ENCODE data around the gene GNAT1. TPM values are rescaled to one million over a fixed set of nuclear protein-coding genes. Genes with fewer than 3 reads are reported as not detected.
"Not testable (repeated sequence)": the region's sequence is repeated elsewhere in the genome, so short reads cannot be mapped to it uniquely, and the experiment has no call there.

The GNAT1 gene
- total and polyA plus RNA-seq, 4 donors: 0.29 to 0.72 TPM; not detected in 2

GRCh38 chr3:50226888-50227389, 35.5 kb downstream of the GNAT1 start:
- peak in 2 of 6 donors; percentile 80 to 81 for DNase-seq (ENCODE audit: low read depth in 4 of 6, low spot score in 6 of 6)
- H3K4me1 ChIP-seq (ENCODE audit: control insufficient read depth, insufficient read depth, low read length): peaks cover 39% of the 10 kb centered on the region
- 1% methylated on average over 40 of the region's 40 CpGs for WGBS (ENCODE audit: insufficient coverage)
- peak overlapping the region; percentile 63 for H3K27ac ChIP-seq (ENCODE audit: low read depth, low read length)
- peaks cover 10% of the 10 kb centered on the region for H3K36me3 ChIP-seq (ENCODE audit: control insufficient read depth, insufficient read depth, low read length)
- H3K9me3 ChIP-seq (ENCODE audit: control insufficient read depth, insufficient read depth, low read length): no peaks in the 10 kb centered on the region
- H3K4me3 ChIP-seq (ENCODE audit: low read depth, low read length): peak overlapping the region; percentile 41
- no peaks in the 10 kb centered on the region for H3K27me3 ChIP-seq (ENCODE audit: control insufficient read depth, insufficient read depth, low read length)

DNA sequence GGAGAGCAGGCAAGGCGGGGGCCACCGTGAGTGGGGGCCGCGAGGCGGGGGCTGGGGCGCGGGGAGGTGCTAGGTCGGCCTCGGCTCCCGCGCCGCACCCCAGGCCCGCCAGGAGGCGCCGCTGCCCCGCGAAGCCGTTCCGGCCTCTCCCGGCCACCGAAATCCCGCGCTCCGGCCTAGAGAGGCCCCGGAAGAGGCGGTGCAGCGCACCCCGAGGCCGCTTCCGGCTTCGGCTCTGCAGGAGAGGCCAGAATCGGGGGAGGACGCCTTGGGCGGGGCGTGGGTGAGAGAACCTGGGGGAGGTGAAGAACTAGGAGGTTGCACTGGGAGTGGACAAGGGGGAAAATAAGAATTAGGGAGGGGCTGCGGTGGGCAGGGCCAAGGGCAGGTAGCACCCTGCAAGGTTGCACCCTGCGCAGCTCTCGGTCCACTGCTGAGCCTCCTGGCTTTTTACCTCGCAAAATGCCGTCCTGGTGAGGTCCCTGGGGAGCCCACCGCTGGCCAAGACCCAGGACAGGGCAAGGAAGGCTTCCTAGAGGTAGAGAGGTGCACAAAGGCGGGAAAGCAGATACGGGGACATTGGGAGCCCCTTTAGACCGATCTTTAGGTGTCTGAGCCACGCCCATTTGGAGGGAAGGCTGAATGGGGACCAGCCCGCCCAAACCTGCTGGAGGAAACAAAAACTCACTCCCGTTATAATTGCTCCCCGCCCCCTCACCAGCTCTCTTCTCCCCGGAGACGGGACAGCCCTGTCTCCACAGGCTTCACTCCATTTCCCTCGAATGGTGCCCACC, 36.2 kb downstream of the GNAT1 start:
- peaks cover 33% of the 10 kb centered on the region for H3K4me1 ChIP-seq (ENCODE audit: control insufficient read depth, insufficient read depth, low read length)
- no peaks in the 10 kb centered on the region for H3K9me3 ChIP-seq (ENCODE audit: control insufficient read depth, insufficient read depth, low read length)
- H3K27me3 ChIP-seq (ENCODE audit: control insufficient read depth, insufficient read depth, low read length): no peaks in the 10 kb centered on the region
- H3K36me3 ChIP-seq (ENCODE audit: control insufficient read depth, insufficient read depth, low read length): peaks cover 12% of the 10 kb centered on the region
- DNase-seq (ENCODE audit: low read depth in 4 of 6, low spot score in 6 of 6): peak in 4 of 6 donors; percentile 83 to 97 (median 92)
- WGBS (ENCODE audit: insufficient coverage): under 1% methylated on average over 51 of the region's 51 CpGs
- peak overlapping the region; percentile 86 for H3K4me3 ChIP-seq (ENCODE audit: low read depth, low read length)
- H3K27ac ChIP-seq (ENCODE audit: low read depth, low read length): peak overlapping the region; percentile 70

DNA sequence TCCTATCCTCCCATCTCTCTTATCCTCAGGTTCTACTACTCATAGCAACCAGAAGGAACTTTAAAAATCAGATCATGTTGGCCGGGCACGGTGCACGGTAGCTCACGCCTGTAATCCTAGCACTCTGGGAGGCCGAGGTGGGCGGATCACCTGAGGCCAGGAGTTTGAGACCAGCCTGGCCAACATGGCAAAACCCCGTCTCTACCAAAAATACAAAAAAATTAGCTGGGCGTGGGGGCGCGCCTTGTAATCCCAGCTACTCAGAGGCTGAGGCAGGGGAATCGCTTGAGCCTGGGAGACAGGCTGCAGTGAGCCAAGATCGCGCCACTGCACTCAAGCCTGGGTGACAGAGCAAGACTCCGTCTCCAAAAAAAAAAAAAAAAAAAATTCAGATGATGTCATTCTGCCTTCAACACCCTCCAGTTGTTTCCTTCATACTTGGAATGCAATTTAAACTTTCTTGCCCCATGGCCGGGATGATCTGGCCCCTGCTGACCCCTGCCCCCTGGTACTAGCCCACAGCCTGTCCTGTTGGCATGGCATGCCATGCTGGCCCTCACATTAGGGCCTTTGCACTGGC, 36.9 kb downstream of the GNAT1 start:
- Histone ChIP-seq H3K36me3 (ENCODE audit: control insufficient read depth, insufficient read depth, low read length) (peaks cover 12% of the 10 kb centered on the region), H3K4me1 (ENCODE audit: control insufficient read depth, insufficient read depth, low read length) (peaks cover 40% of the 10 kb centered on the region), H3K27ac (ENCODE audit: low read depth, low read length) (peak overlapping the region; percentile 70), H3K4me3 (ENCODE audit: low read depth, low read length) (peak overlapping the region; percentile 86)
- WGBS (ENCODE audit: insufficient coverage): 35% methylated on average over 15 of the region's 15 CpGs
- H3K9me3 ChIP-seq (ENCODE audit: control insufficient read depth, insufficient read depth, low read length); H3K27me3 ChIP-seq (ENCODE audit: control insufficient read depth, insufficient read depth, low read length); DNase-seq (ENCODE audit: low read depth in 4 of 6, low spot score in 6 of 6): not testable (repeated sequence)

DNA sequence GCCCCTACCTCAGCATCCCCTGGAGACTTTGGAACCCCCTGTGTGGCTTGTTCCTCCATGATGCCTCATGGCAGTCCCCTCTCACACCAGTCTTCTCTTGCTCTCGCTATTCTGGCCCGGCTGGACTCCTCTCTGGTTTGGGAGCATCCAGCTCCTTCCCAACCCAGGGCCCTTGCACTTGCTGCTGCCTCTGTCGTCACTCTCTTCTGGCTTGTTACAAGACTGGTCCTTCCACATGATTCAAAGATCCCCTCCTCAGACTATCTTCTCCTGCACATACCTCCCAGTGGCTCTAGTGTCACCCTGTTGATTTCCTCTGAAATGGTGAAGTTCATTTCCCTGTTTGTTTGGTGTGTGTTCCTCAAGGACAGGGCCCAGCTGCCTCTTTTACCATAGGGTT, 38.1 kb downstream of the GNAT1 start:
- no peaks in the 10 kb centered on the region for H3K27me3 ChIP-seq (ENCODE audit: control insufficient read depth, insufficient read depth, low read length)
- peaks cover 12% of the 10 kb centered on the region for H3K36me3 ChIP-seq (ENCODE audit: control insufficient read depth, insufficient read depth, low read length)
- DNase-seq (ENCODE audit: low read depth in 4 of 6, low spot score in 6 of 6): no peak
- 89% methylated on average over 3 of the region's 3 CpGs for WGBS (ENCODE audit: insufficient coverage)
- no peaks in the 10 kb centered on the region for H3K9me3 ChIP-seq (ENCODE audit: control insufficient read depth, insufficient read depth, low read length)
- H3K4me1 ChIP-seq (ENCODE audit: control insufficient read depth, insufficient read depth, low read length): peaks cover 45% of the 10 kb centered on the region
- no peak overlapping the region for H3K4me3 ChIP-seq (ENCODE audit: low read depth, low read length)
- no peak overlapping the region for H3K27ac ChIP-seq (ENCODE audit: low read depth, low read length)

DNA sequence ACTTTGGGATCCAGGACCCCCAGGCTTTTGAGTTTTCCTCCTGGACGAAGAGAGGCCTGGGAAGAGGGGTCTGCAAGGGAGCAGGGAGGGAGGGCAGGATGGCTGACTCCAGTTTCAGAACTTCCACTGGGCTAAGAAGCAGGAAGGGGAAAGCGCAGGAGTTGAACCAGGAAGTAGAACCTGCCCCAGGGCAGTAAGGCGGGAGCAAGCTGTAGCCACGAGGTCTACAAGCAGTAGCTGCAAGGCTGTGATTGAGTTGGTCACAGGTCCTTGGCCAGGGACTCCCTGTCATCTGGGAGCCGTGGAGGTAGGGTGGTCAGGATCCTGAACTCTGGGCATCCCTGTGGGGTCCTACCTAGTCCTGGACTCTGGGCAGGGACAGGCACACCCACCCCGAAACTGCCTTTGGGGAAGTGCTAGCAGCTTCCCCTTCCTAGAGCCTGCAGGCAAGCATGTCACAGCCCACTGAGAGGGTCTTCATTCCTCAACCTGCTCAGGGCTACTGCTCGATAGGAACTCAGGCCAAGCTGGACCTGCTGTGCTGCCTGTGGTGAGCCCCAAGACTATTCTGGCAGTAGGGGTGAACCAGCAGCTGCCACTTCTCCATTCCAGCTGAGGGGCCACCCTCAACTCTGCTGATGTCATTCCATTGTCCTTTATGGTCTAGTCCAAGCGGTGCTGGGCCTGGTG, 38.8 kb downstream of the GNAT1 start:
- no peaks in the 10 kb centered on the region for H3K27me3 ChIP-seq (ENCODE audit: control insufficient read depth, insufficient read depth, low read length)
- peaks cover 52% of the 10 kb centered on the region for H3K4me1 ChIP-seq (ENCODE audit: control insufficient read depth, insufficient read depth, low read length)
- WGBS (ENCODE audit: insufficient coverage): 82% methylated on average over 8 of the region's 8 CpGs
- no peak overlapping the region for H3K4me3 ChIP-seq (ENCODE audit: low read depth, low read length)
- no peaks in the 10 kb centered on the region for H3K9me3 ChIP-seq (ENCODE audit: control insufficient read depth, insufficient read depth, low read length)
- no peak for DNase-seq (ENCODE audit: low read depth in 4 of 6, low spot score in 6 of 6)
- no peak overlapping the region for H3K27ac ChIP-seq (ENCODE audit: low read depth, low read length)
- peaks cover 12% of the 10 kb centered on the region for H3K36me3 ChIP-seq (ENCODE audit: control insufficient read depth, insufficient read depth, low read length)

DNA sequence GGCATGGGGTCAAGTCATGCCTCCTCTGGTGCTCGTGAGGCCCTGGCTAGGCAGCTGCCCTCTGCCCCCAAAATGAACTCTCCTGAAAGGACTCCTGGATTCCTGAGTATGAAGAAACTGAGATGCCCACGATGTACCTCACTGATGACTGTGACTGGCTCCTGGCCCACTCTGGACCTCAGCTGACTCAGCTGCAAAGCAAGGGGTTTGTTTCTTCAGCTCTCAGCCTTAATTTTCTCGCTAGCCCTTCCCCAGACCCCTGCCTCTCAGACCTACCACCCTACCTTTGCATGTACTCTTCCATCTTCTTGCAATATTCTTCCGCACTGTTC, 39.4 kb downstream of the GNAT1 start:
- no peak for DNase-seq (ENCODE audit: low read depth in 4 of 6, low spot score in 6 of 6)
- H3K27ac ChIP-seq (ENCODE audit: low read depth, low read length): no peak overlapping the region
- no peaks in the 10 kb centered on the region for H3K27me3 ChIP-seq (ENCODE audit: control insufficient read depth, insufficient read depth, low read length)
- no peaks in the 10 kb centered on the region for H3K9me3 ChIP-seq (ENCODE audit: control insufficient read depth, insufficient read depth, low read length)
- 85% methylated on average over 4 of the region's 4 CpGs for WGBS (ENCODE audit: insufficient coverage)
- H3K4me3 ChIP-seq (ENCODE audit: low read depth, low read length): no peak overlapping the region
- peaks cover 12% of the 10 kb centered on the region for H3K36me3 ChIP-seq (ENCODE audit: control insufficient read depth, insufficient read depth, low read length)
- peaks cover 52% of the 10 kb centered on the region for H3K4me1 ChIP-seq (ENCODE audit: control insufficient read depth, insufficient read depth, low read length)

- Histone ChIP-seq H3K4me3 (ENCODE audit: low read depth, low read length) (no peak overlapping the region), H3K27ac (ENCODE audit: low read depth, low read length) (no peak overlapping the region), H3K36me3 (ENCODE audit: control insufficient read depth, insufficient read depth, low read length) (peaks cover 12% of the 10 kb centered on the region), H3K4me1 (ENCODE audit: control insufficient read depth, insufficient read depth, low read length) (peaks cover 47% of the 10 kb centered on the region), H3K27me3 (ENCODE audit: control insufficient read depth, insufficient read depth, low read length) (no peaks in the 10 kb centered on the region), H3K9me3 (ENCODE audit: control insufficient read depth, insufficient read depth, low read length) (no peaks in the 10 kb centered on the region)
- WGBS (ENCODE audit: insufficient coverage): 38% methylated on average over 5 of the region's 5 CpGs
- DNase-seq (ENCODE audit: low read depth in 4 of 6, low spot score in 6 of 6): no peak
These were observed 40.2 kb downstream of the GNAT1 start for GRCh38 chr3:50231581-50231980.

DNA sequence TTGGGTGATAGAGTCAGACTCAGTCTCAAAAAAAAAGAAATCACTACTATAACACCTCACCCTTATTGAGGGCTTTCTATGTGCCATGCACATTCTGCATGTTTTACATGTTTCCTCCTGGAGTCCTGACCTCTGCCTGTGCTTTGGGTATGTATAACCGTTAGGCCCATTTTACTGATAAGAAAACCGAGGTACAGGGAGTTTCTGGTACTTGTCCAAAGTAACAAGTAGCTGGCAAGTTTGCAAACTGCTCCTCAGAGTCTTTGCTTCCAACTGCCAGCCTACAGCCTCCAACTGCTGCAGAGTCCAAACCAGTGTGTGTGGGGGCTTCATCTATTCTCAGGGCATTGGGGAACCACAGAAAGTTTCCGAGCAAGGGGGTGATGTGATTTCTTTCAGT, 40.9 kb downstream of the GNAT1 start:
- no peaks in the 10 kb centered on the region for H3K27me3 ChIP-seq (ENCODE audit: control insufficient read depth, insufficient read depth, low read length)
- no peak overlapping the region for H3K4me3 ChIP-seq (ENCODE audit: low read depth, low read length)
- H3K4me1 ChIP-seq (ENCODE audit: control insufficient read depth, insufficient read depth, low read length): peaks cover 48% of the 10 kb centered on the region
- peaks cover 12% of the 10 kb centered on the region for H3K36me3 ChIP-seq (ENCODE audit: control insufficient read depth, insufficient read depth, low read length)
- H3K27ac ChIP-seq (ENCODE audit: low read depth, low read length): no peak overlapping the region
- DNase-seq (ENCODE audit: low read depth in 4 of 6, low spot score in 6 of 6): no peak
- 90% methylated on average over 3 of the region's 3 CpGs for WGBS (ENCODE audit: insufficient coverage)
- no peaks in the 10 kb centered on the region for H3K9me3 ChIP-seq (ENCODE audit: control insufficient read depth, insufficient read depth, low read length)

- Histone ChIP-seq H3K4me1 (ENCODE audit: control insufficient read depth, insufficient read depth, low read length) (peaks cover 50% of the 10 kb centered on the region), H3K27me3 (ENCODE audit: control insufficient read depth, insufficient read depth, low read length) (no peaks in the 10 kb centered on the region), H3K9me3 (ENCODE audit: control insufficient read depth, insufficient read depth, low read length) (no peaks in the 10 kb centered on the region), H3K36me3 (ENCODE audit: control insufficient read depth, insufficient read depth, low read length) (peaks cover 16% of the 10 kb centered on the region), H3K27ac (ENCODE audit: low read depth, low read length) (no peak overlapping the region), H3K4me3 (ENCODE audit: low read depth, low read length) (no peak overlapping the region)
- 45% methylated on average over 4 of the region's 4 CpGs for WGBS (ENCODE audit: insufficient coverage)
- peak in 1 of 6 donors; percentile 45 for DNase-seq (ENCODE audit: low read depth in 4 of 6, low spot score in 6 of 6)
These were observed 41.8 kb downstream of the GNAT1 start for GRCh38 chr3:50233176-50233575.
